ENCODE measurements around the gene SCARB1. TPM values are rescaled to one million over a fixed set of nuclear protein-coding genes. Genes with fewer than 3 reads are reported as not detected.

The SCARB1 gene
- total and polyA plus RNA-seq, 2 experiments from 2014 or later: 2.2 to 5.2 TPM

GRCh38 chr12:124744659-124745464, 118.8 kb downstream of the SCARB1 start:
- 96 to 97% methylated on average over 15 of the region's 15 CpGs for WGBS, 2 experiments (ENCODE audit: low coverage in 1 of 2, low lambda C conversion rate in 2 of 2, missing lambda C conversion rate in 2 of 2)
- in situ Hi-C loops (cut with MboI): no loop called here

GRCh38 chr12:124744273-124744640, 119.4 kb downstream of the SCARB1 start:
- WGBS, 2 experiments (ENCODE audit: low coverage in 1 of 2, low lambda C conversion rate in 2 of 2, missing lambda C conversion rate in 2 of 2): 91 to 96% methylated on average over 7 of the region's 7 CpGs
- H4K20me1 ChIP-seq (ENCODE audit: insufficient read depth): no peaks in the 10 kb centered on the region
- no peak for DNase-seq

More at GRCh38 chr12:124744659-124745464, 118.8 kb downstream of the SCARB1 start:
- Histone ChIP-seq H3K9me2 (ENCODE audit: insufficient read depth) (no peaks in the 10 kb centered on the region), H3K4me1 (ENCODE audit: insufficient read depth) (peaks cover 27% of the 10 kb centered on the region), H3K9me3 (ENCODE audit: low read depth) (no peaks in the 10 kb centered on the region), H3K27me3 (replicated peaks; ENCODE audit: insufficient read depth) (no peaks in the 10 kb centered on the region), H3K9ac (no peak overlapping the region), H4K20me1 (ENCODE audit: insufficient read depth) (no peaks in the 10 kb centered on the region), H3K27ac (no peak overlapping the region), H2AFZ (no peak overlapping the region), H3K36me3 (ENCODE audit: low read depth) (no peaks in the 10 kb centered on the region), H3F3A (ENCODE audit: insufficient read depth) (peaks cover 29% of the 10 kb centered on the region), H3K4me3 (no peak overlapping the region), H3K79me2 (ENCODE audit: insufficient read depth) (no peaks in the 10 kb centered on the region), H3K4me2 (ENCODE audit: unreplicated experiment) (no peak overlapping the region)
- TF ChIP-seq EZH2phosphoT487 (IDR thresholded peaks at IDR 0.05; ENCODE audit: insufficient read depth, low read depth) (no peak), EZH2 (IDR thresholded peaks at IDR 0.05; ENCODE audit: insufficient read depth, poor library complexity, severe bottlenecking) (no peak)
- DNase-seq: peak; percentile 48

GRCh38 chr12:124743479-124744272, 120.0 kb downstream of the SCARB1 start:
- peaks cover 27% of the 10 kb centered on the region for H3K4me1 ChIP-seq (ENCODE audit: insufficient read depth)
- in situ Hi-C loops (cut with MboI): no loop called here
- no peak overlapping the region for H2AFZ ChIP-seq
- H3K79me2 ChIP-seq (ENCODE audit: insufficient read depth): no peaks in the 10 kb centered on the region
- no peaks in the 10 kb centered on the region for H3K9me2 ChIP-seq (ENCODE audit: insufficient read depth)
- no peaks in the 10 kb centered on the region for H3K9me3 ChIP-seq (ENCODE audit: low read depth)
- no peaks in the 10 kb centered on the region for H3K27me3 ChIP-seq (replicated peaks; ENCODE audit: insufficient read depth)
- H3K4me2 ChIP-seq (ENCODE audit: unreplicated experiment): no peak overlapping the region
- H3K4me3 ChIP-seq: no peak overlapping the region
- H3K9ac ChIP-seq: no peak overlapping the region
- TF ChIP-seq EZH2 (IDR thresholded peaks at IDR 0.05; ENCODE audit: insufficient read depth, poor library complexity, severe bottlenecking): no peak
- no peak for TF ChIP-seq EZH2phosphoT487 (IDR thresholded peaks at IDR 0.05; ENCODE audit: insufficient read depth, low read depth)
- H3F3A ChIP-seq (ENCODE audit: insufficient read depth): peaks cover 31% of the 10 kb centered on the region
- no peaks in the 10 kb centered on the region for H3K36me3 ChIP-seq (ENCODE audit: low read depth)
- H4K20me1 ChIP-seq (ENCODE audit: insufficient read depth): no peaks in the 10 kb centered on the region
- H3K27ac ChIP-seq: no peak overlapping the region
- no peak for DNase-seq
- WGBS, 2 experiments (ENCODE audit: low coverage in 1 of 2, low lambda C conversion rate in 2 of 2, missing lambda C conversion rate in 2 of 2): 86 to 88% methylated on average over 18 of the region's 18 CpGs

More at GRCh38 chr12:124744273-124744640, 119.4 kb downstream of the SCARB1 start:
- Histone ChIP-seq H3K79me2 (ENCODE audit: insufficient read depth) (no peaks in the 10 kb centered on the region), H3K9ac (no peak overlapping the region), H3K27me3 (replicated peaks; ENCODE audit: insufficient read depth) (no peaks in the 10 kb centered on the region), H3K4me3 (no peak overlapping the region), H2AFZ (no peak overlapping the region), H3K4me2 (ENCODE audit: unreplicated experiment) (no peak overlapping the region), H3K27ac (no peak overlapping the region), H3K4me1 (ENCODE audit: insufficient read depth) (peaks cover 27% of the 10 kb centered on the region), H3K9me3 (ENCODE audit: low read depth) (no peaks in the 10 kb centered on the region), H3K36me3 (ENCODE audit: low read depth) (no peaks in the 10 kb centered on the region), H3K9me2 (ENCODE audit: insufficient read depth) (no peaks in the 10 kb centered on the region), H3F3A (ENCODE audit: insufficient read depth) (peaks cover 31% of the 10 kb centered on the region)
- no peak for TF ChIP-seq EZH2 (IDR thresholded peaks at IDR 0.05; ENCODE audit: insufficient read depth, poor library complexity, severe bottlenecking)
- TF ChIP-seq EZH2phosphoT487 (IDR thresholded peaks at IDR 0.05; ENCODE audit: insufficient read depth, low read depth): no peak
- in situ Hi-C loops (cut with MboI): no loop called here

DNA sequence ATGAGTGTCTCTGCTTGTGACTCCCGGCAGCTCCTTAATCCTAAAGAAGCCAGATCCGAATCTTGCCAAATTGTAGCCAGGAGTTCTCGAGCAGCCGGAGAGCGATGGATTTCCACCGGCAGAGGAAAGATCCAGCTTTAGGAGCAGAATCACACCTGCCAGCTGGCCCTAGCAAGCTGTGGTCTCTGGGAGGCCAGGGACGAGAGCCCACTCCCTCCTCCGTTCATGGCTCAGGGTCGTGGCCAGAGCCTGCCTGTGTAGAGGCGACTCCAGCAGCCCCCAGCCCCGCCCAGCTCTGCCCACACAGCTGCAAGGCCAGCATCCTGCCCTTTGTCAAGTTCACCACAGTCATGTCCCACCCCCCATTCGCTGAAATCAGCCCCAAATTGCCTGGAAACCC, 121.0 kb downstream of the SCARB1 start:
- Histone ChIP-seq H3K4me2 (ENCODE audit: unreplicated experiment) (no peak overlapping the region), H3K27ac (no peak overlapping the region), H3K9me3 (ENCODE audit: low read depth) (no peaks in the 10 kb centered on the region), H3K79me2 (ENCODE audit: insufficient read depth) (no peaks in the 10 kb centered on the region), H3K27me3 (replicated peaks; ENCODE audit: insufficient read depth) (no peaks in the 10 kb centered on the region), H3F3A (ENCODE audit: insufficient read depth) (peaks cover 28% of the 10 kb centered on the region), H3K9ac (no peak overlapping the region), H4K20me1 (ENCODE audit: insufficient read depth) (no peaks in the 10 kb centered on the region), H3K4me3 (no peak overlapping the region), H3K36me3 (ENCODE audit: low read depth) (no peaks in the 10 kb centered on the region), H3K9me2 (ENCODE audit: insufficient read depth) (no peaks in the 10 kb centered on the region), H3K4me1 (ENCODE audit: insufficient read depth) (peaks cover 22% of the 10 kb centered on the region), H2AFZ (no peak overlapping the region)
- TF ChIP-seq EZH2phosphoT487 (IDR thresholded peaks at IDR 0.05; ENCODE audit: insufficient read depth, low read depth) (no peak), EZH2 (IDR thresholded peaks at IDR 0.05; ENCODE audit: insufficient read depth, poor library complexity, severe bottlenecking) (no peak)
- in situ Hi-C loops (cut with MboI): no loop called here
- DNase-seq: no peak
- WGBS, 2 experiments (ENCODE audit: low coverage in 1 of 2, low lambda C conversion rate in 2 of 2, missing lambda C conversion rate in 2 of 2): 78 to 83% methylated on average over 9 to 12 of the region's 12 CpGs
